Stimulated activated CD4-positive, alpha-beta T cell treated with anti-CD3 and anti-CD28 coated beads, Interleukin-15, amount 100 ng/mL, for 1 hour (primary cell): ENCODE measurements around the gene TPRG1.
A peak's percentile ranks its signal among the peaks of the same experiment; 100 is the strongest.

Experiments used
- DNase-seq, 2 donors: peaks; one replicate each; pipeline ENCODE4 v3.0.0-alpha.2; 2020; ENCODE audit warnings: low read depth in 1 of 2, low spot score in 1 of 2

Gene TPRG1

GRCh38 chr3:189227249-189227648 is 55.5 kb downstream of the TPRG1 start:
- DNase-seq: no peak

- DNase-seq: no peak
Measured at GRCh38 chr3:189229196-189229828, 57.5 kb downstream of the TPRG1 start.

GRCh38 chr3:189232790-189233189 is 61.0 kb downstream of the TPRG1 start:
- DNase-seq: no peak

GRCh38 chr3:189233225-189233858 is 61.6 kb downstream of the TPRG1 start:
- no peak for DNase-seq

GRCh38 chr3:189235214-189235613 is 63.4 kb downstream of the TPRG1 start:
- DNase-seq: no peak

- no peak for DNase-seq
Measured at GRCh38 chr3:189236352-189236751, 64.6 kb downstream of the TPRG1 start.

GRCh38 chr3:189237526-189237925 is 65.8 kb downstream of the TPRG1 start:
- DNase-seq: no peak

- DNase-seq: no peak
Measured at GRCh38 chr3:189238071-189238470, 66.3 kb downstream of the TPRG1 start.

GRCh38 chr3:189239616-189240015 is 67.8 kb downstream of the TPRG1 start:
- no peak for DNase-seq

- no peak for DNase-seq
Measured at GRCh38 chr3:189249987-189250386, 78.2 kb downstream of the TPRG1 start.

GRCh38 chr3:189258261-189258660 is 86.5 kb downstream of the TPRG1 start:
- no peak for DNase-seq

- DNase-seq: no peak
Measured at GRCh38 chr3:189260556-189261493, 89.1 kb downstream of the TPRG1 start.

GRCh38 chr3:189262746-189263145 is 91.0 kb downstream of the TPRG1 start:
- DNase-seq: no peak

GRCh38 chr3:189267981-189268613 is 96.3 kb downstream of the TPRG1 start:
- no peak for DNase-seq

- DNase-seq: no peak
Measured at GRCh38 chr3:189269365-189269764, 97.6 kb downstream of the TPRG1 start.

GRCh38 chr3:189270248-189270832 is 98.6 kb downstream of the TPRG1 start:
- peak in 1 of 2 donors; percentile 14 for DNase-seq

- no peak for DNase-seq
Measured at GRCh38 chr3:189272500-189273119, 100.8 kb downstream of the TPRG1 start.

GRCh38 chr3:189273736-189274135 is 102.0 kb downstream of the TPRG1 start:
- no peak for DNase-seq

GRCh38 chr3:189275182-189275581 is 103.4 kb downstream of the TPRG1 start:
- DNase-seq: no peak

- DNase-seq: no peak
Measured at GRCh38 chr3:189275852-189276251, 104.1 kb downstream of the TPRG1 start.
